GM12865 (cell line): ENCODE measurements around the gene DLG1.
"Not testable (repeated sequence)": the region's sequence is repeated elsewhere in the genome, so short reads cannot be mapped to it uniquely, and the experiment has no call there.

Source experiments
- DNase-seq: peaks from one replicate; pipeline ENCODE4 v3.0.0; 2010; ENCODE audit warnings: low read depth
- H3K4me3 ChIP-seq: 2 replicates; pipeline ENCODE4 v1.5.1; 2011; ENCODE audit warnings: mild to moderate bottlenecking, low read depth, low read length, control low read depth
- TF ChIP-seq, protein P1 (sequence below): IDR thresholded peaks from 2 replicates; pipeline ENCODE4 v1.5.1; 2011; ENCODE audit warnings: low read length, control low read depth, low read depth, inconsistent platforms; ENCODE audit not compliant: insufficient read depth; ENCODE audit errors: missing control alignments

DLG1 gene

DNA sequence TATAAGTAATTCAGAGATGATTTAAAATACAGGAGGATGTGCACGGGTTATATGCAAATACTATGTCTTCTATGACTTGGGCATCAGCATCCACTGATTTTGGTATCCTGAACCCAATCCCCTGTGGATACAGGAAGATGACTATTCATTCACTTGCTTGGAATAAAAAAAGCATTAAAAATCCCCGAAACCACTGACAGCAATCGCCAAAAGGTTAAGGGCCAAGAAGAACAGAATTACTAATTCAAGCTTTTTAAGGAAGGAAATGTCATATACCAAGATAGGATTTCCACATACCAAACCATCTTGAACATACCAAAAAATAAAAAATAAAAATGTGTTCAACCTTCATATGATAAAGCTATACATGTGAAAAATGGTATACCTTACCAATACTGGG lies 93.7 kb downstream of the DLG1 start:
- no peak overlapping the region for H3K4me3 ChIP-seq
- no peak for DNase-seq
- TF ChIP-seq, protein P1, sequence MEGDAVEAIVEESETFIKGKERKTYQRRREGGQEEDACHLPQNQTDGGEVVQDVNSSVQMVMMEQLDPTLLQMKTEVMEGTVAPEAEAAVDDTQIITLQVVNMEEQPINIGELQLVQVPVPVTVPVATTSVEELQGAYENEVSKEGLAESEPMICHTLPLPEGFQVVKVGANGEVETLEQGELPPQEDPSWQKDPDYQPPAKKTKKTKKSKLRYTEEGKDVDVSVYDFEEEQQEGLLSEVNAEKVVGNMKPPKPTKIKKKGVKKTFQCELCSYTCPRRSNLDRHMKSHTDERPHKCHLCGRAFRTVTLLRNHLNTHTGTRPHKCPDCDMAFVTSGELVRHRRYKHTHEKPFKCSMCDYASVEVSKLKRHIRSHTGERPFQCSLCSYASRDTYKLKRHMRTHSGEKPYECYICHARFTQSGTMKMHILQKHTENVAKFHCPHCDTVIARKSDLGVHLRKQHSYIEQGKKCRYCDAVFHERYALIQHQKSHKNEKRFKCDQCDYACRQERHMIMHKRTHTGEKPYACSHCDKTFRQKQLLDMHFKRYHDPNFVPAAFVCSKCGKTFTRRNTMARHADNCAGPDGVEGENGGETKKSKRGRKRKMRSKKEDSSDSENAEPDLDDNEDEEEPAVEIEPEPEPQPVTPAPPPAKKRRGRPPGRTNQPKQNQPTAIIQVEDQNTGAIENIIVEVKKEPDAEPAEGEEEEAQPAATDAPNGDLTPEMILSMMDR, result no peak

DNA sequence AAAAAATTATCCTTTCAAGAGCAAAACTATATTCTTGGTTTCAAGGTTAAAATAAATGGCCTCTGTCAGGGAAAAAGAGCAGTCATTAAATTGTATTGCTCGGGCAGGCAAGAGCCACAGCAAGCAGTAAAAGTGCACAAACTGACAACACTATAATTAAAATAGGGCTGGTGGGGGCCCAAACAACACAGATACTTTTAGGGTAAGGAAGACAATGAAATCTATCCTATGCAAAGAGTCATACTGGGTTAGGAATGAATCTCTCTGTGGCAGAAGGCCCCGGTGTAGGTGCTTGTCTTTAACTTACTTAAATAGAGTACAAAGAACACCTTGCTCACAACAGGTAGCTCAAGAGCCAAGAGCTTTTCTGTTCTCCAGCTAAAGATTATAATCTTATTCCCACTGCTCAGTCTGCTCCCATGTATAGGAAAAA lies 94.7 kb downstream of the DLG1 start:
- DNase-seq, result no peak
- TF ChIP-seq, protein P1, result no peak
- H3K4me3 ChIP-seq, result no peak overlapping the region

DNA sequence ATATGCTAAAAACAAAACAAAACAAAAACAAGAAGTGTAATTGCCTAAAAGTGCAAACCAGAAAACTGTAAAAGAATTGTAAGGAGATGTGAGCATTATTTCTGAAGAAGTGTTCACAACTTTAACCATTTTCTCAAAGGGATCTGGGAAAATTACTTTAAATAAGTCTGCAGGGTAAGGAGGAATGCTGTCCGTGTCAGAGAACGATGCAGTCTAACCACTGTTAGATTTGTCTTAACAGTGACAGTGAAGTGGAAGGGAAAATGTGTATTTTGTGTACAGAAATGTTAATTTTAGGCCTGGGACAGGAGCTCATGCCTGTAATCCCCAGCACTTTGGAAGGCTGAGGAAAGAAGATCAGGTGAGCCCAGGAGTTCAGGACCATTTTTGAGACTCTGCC lies 95.7 kb downstream of the DLG1 start:
- TF ChIP-seq, protein P1, result no peak
- no peak overlapping the region for H3K4me3 ChIP-seq
- no peak for DNase-seq

DNA sequence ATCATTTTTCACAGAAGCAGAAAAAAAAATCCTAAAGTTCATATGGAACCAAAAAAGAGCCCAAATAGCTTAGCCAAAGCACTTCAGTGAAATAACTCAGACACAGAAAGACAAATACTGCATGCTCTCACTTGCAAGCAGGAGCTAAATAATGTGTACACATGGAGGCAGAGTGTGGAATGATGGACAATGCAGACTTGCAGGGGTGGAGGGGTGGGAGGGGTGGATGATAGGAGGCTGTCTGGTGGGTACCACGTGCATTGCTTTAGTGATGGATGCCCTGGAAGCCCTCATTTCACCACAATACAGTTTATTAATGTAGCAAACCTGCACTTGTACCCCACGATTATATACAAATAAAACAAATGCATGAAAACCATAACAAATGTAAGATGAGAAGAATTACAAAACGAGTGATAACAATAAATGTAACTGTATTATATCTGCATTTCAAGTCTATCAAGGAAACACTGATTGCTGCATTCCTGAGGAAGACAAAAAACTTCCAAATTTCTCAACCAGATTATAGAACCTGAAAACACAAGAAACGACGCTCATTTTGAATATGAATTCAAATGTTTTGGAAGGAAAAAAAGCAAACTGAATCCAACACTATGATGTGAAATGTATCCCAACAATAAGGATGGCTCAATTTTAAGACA lies 96.5 kb downstream of the DLG1 start:
- TF ChIP-seq, protein P1, result no peak
- H3K4me3 ChIP-seq, result no peak overlapping the region
- no peak for DNase-seq

DNA sequence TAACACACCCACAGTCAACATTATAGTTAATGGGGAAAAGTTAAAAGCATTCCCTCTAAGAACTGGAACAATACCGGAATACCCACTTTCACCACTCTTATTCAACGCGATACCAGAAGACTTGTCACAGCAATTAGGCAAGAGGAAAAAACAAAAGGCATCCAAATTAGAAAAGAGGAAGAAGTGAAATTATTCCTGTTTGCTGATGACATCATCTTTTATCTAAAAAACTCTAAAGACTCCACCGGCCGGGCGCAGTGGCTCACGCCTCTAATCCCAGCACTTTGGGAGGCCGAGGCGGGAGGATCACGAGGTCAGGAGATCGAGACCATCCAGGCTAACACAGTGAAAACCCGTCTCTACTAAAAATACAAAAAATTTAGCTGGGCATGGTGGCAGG lies 97.6 kb downstream of the DLG1 start:
- DNase-seq, H3K4me3 ChIP-seq: not testable (repeated sequence)

DNA sequence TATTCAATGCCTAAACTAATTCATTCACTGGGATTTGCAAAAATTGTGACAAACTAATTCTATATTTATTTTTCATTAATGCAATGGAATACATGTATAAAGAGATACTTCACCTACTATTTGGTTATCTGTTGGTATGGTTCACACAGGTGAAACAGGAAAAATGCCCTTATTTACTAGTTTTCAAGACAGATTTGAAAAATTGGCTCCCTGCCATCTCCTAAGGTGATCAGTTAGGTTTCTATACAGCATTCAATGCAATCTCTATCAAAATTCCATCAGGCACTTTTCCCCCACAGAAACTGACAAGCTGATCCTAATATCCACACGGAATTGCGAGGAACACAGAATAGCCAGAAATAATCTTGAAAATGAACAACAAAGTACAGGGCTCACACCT lies 101.1 kb downstream of the DLG1 start:
- TF ChIP-seq, protein P1, result no peak
- no peak overlapping the region for H3K4me3 ChIP-seq
- DNase-seq, result no peak

DNA sequence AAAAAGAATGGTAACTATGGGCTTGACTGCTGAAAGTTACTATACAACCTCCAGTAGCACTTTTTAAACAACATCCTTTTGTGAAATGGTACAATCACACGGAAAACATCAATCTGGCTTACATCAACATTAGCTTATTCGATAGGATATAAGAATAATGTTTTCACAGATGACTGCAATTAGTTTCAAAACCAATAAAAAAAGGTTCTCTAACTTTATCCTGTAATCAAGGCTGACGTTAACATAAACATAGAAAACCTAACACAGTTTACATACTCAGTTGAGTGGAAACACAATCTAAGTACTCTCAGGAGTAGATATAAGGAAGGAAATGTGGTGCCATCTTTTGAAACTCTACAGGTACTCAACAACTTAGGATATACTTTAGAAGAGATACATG lies 102.2 kb downstream of the DLG1 start:
- H3K4me3 ChIP-seq, result no peak overlapping the region
- TF ChIP-seq, protein P1, result no peak
- DNase-seq, result no peak

DNA sequence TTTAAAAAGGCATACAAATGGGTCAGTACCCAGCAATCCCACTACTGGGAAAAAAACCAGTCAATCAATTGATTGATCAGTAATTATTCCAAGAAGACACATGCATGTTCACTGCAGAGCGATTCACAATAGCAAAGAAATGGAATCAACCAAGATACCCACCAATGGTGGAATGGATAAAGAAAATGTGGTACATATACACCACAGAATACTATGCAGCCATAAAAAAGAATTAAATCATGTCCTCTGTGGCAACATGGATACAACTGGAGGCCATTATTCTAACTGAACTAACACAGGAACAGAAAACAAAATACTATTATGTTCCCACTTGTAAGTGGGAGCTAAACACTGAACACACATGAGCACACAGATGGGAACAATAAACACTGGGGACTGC lies 103.1 kb downstream of the DLG1 start:
- H3K4me3 ChIP-seq, result no peak overlapping the region
- TF ChIP-seq, protein P1, result no peak
- no peak for DNase-seq

DNA sequence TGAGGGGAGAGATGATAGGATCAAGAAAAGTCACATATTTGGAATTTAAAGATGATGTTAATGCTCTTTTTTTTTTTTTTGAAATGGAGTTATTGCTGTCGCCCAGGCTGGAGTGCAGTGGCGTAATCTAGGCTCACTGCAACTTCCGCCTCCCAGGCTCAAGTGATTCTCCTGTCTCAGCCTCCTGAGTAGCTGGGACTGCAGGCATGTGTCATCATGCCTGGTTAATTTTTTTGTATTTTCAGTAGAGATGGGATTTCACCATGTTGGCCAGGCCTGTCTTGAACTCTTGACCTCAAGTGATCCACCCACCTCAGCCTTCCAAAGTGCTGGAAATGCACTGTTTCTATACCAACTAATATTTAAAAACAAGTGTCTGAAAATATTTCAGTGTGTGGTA lies 104.7 kb downstream of the DLG1 start:
- not testable (repeated sequence) for DNase-seq, H3K4me3 ChIP-seq
